Endothelial cell (in vitro differentiated cells): ENCODE results near the gene ANO6. TPM values are rescaled to one million over a fixed set of nuclear protein-coding genes. Genes with fewer than 3 reads are reported as not detected.
A peak's percentile ranks its signal among the peaks of the same experiment; 100 is the strongest.

Source experiments
- DNase-seq: peaks from one replicate; pipeline ENCODE4 v3.0.0; 2021; ENCODE audit warnings: low spot score
- H3K27ac Mint-ChIP-seq: one replicate; pipeline ENCODE4 v1.8.0; 2021; ENCODE audit warnings: mixed read lengths, inconsistent platforms; ENCODE audit not compliant: unreplicated experiment
- H3K27me3 Mint-ChIP-seq: one replicate; pipeline ENCODE4 v1.8.0; 2021; ENCODE audit warnings: mild to moderate bottlenecking, moderate library complexity, mixed read lengths, inconsistent platforms; ENCODE audit not compliant: unreplicated experiment
- H3K36me3 Mint-ChIP-seq: one replicate; pipeline ENCODE4 v1.8.0; 2021; ENCODE audit warnings: mild to moderate bottlenecking, low read depth, mixed read lengths, inconsistent platforms; ENCODE audit not compliant: unreplicated experiment
- H3K4me1 Mint-ChIP-seq: one replicate; pipeline ENCODE4 v1.8.0; 2021; ENCODE audit warnings: mild to moderate bottlenecking, mixed read lengths, inconsistent platforms; ENCODE audit not compliant: unreplicated experiment
- H3K4me3 Mint-ChIP-seq: one replicate; pipeline ENCODE4 v1.8.0; 2021; ENCODE audit warnings: mild to moderate bottlenecking, mixed read lengths, inconsistent platforms; ENCODE audit not compliant: unreplicated experiment
- H3K9me3 Mint-ChIP-seq: one replicate; pipeline ENCODE4 v1.8.0; 2021; ENCODE audit warnings: mixed read lengths, inconsistent platforms; ENCODE audit not compliant: unreplicated experiment
- CTCF ChIP-seq: fragments of 200-600 bp; sonication (generic); IDR thresholded peaks from one replicate; pipeline ENCODE4 v1.5.0; 2021; ENCODE audit warnings: antibody characterized with exemption; ENCODE audit not compliant: unreplicated experiment
- total RNA-seq: library from RNA; stranded (reverse); fragmentation: NEBNext Ultra II Directional; extraction: Animal tissue kit (Norgen Biotek cat#: 25700); gene quantifications from one replicate; pipeline ENCODE4 v1.2.1, GENCODE V29; 2021; ENCODE audit not compliant: unreplicated experiment

ANO6 gene
- total RNA-seq, 1 donor from 2014 or later: 50.8 TPM

- Mint-ChIP-seq H3K9me3 (no peaks in the 10 kb centered on the region), H3K4me3 (no peak overlapping the region), H3K27me3 (no peaks in the 10 kb centered on the region), H3K27ac (no peak overlapping the region), H3K36me3 (no peaks in the 10 kb centered on the region), H3K4me1 (peaks cover 18% of the 10 kb centered on the region)
- TF ChIP-seq CTCF: peak; percentile 19
- no peak for DNase-seq
Measured at GRCh38 chr12:45284096-45284901, 68.4 kb downstream of the ANO6 start.

- H3K9me3 Mint-ChIP-seq: no peaks in the 10 kb centered on the region
- H3K36me3 Mint-ChIP-seq: no peaks in the 10 kb centered on the region
- TF ChIP-seq CTCF: no peak
- no peak overlapping the region for H3K27ac Mint-ChIP-seq
- no peak overlapping the region for H3K4me3 Mint-ChIP-seq
- peaks cover 14% of the 10 kb centered on the region for H3K4me1 Mint-ChIP-seq
- H3K27me3 Mint-ChIP-seq: no peaks in the 10 kb centered on the region
- no peak for DNase-seq
Measured at GRCh38 chr12:45285717-45286116, 69.8 kb downstream of the ANO6 start.

DNA sequence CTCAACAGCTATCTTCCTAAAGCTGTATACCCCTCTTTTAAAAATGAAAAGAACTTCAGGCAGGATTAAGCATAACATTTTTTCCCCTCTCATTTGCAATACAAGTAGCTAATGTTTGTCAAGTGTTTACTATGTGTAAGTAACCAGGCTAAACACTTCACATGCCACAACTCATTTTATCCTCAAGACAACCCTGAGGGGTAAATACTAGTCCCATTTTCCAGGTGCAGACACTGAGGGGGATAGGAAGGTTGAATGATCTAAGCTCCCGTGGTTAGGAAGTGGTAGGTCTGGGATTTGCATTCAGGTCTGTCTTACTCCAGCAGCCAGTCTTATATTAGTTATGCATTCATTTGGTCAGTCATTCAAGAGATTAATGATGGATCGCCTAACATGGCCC lies 70.7 kb downstream of the ANO6 start:
- H3K36me3 Mint-ChIP-seq: no peaks in the 10 kb centered on the region
- H3K4me3 Mint-ChIP-seq: no peak overlapping the region
- no peak overlapping the region for H3K27ac Mint-ChIP-seq
- no peaks in the 10 kb centered on the region for H3K9me3 Mint-ChIP-seq
- DNase-seq: no peak
- H3K4me1 Mint-ChIP-seq: peaks cover 14% of the 10 kb centered on the region
- H3K27me3 Mint-ChIP-seq: no peaks in the 10 kb centered on the region
- no peak for TF ChIP-seq CTCF

GRCh38 chr12:45289245-45290215 lies 73.6 kb downstream of the ANO6 start:
- H3K4me1 Mint-ChIP-seq: peaks cover 2% of the 10 kb centered on the region
- H3K9me3 Mint-ChIP-seq: no peaks in the 10 kb centered on the region
- H3K27ac Mint-ChIP-seq: no peak overlapping the region
- no peaks in the 10 kb centered on the region for H3K36me3 Mint-ChIP-seq
- no peaks in the 10 kb centered on the region for H3K27me3 Mint-ChIP-seq
- TF ChIP-seq CTCF: no peak
- no peak for DNase-seq
- H3K4me3 Mint-ChIP-seq: no peak overlapping the region
